ENCODE measurements around the gene TMCC1. TPM values are rescaled to one million over a fixed set of nuclear protein-coding genes. Genes with fewer than 3 reads are reported as not detected.

The TMCC1 gene
- polyA plus RNA-seq, 1 donor, result 25.3 TPM

Other genes with a start within 250 kb of the TMCC1 start
- gene TRH, start 81.0 kb upstream of the TMCC1 start, polyA plus RNA-seq (ENCODE audit: insufficient read length), result 0.12 TPM
- 3.3 TPM for gene ALG1L2, start 188.1 kb upstream of the TMCC1 start, polyA plus RNA-seq (ENCODE audit: insufficient read length)

Measured in left kidney (tissue), 1 donor.